Stimulated activated CD4-positive, alpha-beta T cell treated with anti-CD3 and anti-CD28 coated beads, TNF-alpha, amount 100 ng/mL, for 4 hours (primary cell): ENCODE measurements around the gene TBC1D1.
A peak's percentile ranks its signal among the peaks of the same experiment; 100 is the strongest.

Experiments used
- DNase-seq, 3 experiments: peaks; one replicate each; pipeline ENCODE4 v3.0.0-alpha.2; 2020; ENCODE audit warnings: low read depth in 3 of 3

TBC1D1 gene, protein sequence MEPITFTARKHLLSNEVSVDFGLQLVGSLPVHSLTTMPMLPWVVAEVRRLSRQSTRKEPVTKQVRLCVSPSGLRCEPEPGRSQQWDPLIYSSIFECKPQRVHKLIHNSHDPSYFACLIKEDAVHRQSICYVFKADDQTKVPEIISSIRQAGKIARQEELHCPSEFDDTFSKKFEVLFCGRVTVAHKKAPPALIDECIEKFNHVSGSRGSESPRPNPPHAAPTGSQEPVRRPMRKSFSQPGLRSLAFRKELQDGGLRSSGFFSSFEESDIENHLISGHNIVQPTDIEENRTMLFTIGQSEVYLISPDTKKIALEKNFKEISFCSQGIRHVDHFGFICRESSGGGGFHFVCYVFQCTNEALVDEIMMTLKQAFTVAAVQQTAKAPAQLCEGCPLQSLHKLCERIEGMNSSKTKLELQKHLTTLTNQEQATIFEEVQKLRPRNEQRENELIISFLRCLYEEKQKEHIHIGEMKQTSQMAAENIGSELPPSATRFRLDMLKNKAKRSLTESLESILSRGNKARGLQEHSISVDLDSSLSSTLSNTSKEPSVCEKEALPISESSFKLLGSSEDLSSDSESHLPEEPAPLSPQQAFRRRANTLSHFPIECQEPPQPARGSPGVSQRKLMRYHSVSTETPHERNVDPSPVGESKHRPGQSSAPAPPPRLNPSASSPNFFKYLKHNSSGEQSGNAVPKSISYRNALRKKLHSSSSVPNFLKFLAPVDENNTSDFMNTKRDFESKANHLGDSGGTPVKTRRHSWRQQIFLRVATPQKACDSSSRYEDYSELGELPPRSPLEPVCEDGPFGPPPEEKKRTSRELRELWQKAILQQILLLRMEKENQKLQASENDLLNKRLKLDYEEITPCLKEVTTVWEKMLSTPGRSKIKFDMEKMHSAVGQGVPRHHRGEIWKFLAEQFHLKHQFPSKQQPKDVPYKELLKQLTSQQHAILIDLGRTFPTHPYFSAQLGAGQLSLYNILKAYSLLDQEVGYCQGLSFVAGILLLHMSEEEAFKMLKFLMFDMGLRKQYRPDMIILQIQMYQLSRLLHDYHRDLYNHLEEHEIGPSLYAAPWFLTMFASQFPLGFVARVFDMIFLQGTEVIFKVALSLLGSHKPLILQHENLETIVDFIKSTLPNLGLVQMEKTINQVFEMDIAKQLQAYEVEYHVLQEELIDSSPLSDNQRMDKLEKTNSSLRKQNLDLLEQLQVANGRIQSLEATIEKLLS (N-terminal part only)

DNA sequence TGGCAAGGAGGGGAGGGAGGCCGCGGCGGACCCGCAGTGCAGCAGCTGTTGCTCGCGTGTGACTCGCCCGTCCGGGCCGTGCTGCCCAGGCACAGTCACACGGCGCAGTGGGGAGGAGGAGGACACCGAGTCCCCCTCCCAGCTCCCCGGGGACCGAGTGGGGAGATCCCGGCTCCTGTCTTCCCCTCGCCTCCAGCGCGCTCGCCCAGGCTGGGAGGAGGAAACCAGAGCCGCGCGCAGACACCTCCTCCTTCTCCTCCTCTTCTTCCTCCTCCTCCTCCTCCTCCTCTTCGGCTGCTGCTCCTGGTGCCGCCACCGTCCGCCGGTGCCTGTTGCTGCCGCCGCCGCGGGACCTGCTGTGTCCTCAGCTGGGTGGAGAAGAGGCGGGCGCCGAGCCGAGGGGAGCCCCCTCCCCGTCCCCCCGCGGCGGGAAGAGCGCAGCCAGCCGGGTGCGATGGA is at the start of gene TBC1D1:
Gene TBC1D1 (plus strand): TSS at position 284 of the 459 bp plus-strand sequence. CDS start 11,012 bp downstream, outside the sequence.
- peak; percentile 12 to 26 (median 17) for DNase-seq

DNA sequence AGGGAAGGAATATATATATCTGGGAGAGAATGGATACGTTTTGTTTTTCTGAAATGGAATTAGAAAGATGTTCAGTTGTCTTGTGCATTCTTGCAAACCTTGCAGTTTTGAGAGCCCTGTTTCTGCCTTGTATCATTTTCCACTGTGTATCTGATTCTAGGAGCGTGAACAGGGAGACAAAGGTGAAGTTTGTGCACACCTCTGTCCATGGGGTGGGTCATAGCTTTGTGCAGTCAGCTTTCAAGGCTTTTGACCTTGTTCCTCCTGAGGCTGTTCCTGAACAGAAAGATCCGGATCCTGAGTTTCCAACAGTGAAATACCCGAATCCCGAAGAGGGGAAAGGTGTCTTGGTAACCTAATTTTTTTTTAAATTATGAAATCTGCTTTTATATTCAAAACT is 46.7 kb upstream of the TBC1D1 start:
- no peak for DNase-seq

DNA sequence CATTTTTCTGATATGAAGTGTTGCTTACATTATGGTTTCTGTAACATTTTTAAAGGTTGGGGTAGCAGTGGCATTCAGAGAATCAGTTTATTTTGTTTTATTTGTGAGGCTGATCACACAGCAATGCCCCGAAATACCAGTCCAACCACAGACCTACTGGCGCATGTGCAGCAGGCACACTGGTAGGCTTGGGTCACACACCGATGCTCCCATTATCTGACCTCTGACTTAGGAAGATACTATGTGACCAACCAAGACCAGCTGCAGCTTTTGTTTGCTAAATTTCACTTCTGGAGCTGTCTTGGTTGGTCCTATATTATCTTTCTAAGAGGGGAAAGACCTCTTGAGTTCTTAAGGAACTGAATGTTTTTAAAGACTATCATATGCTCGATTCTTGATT is 45.7 kb upstream of the TBC1D1 start:
- no peak for DNase-seq

DNA sequence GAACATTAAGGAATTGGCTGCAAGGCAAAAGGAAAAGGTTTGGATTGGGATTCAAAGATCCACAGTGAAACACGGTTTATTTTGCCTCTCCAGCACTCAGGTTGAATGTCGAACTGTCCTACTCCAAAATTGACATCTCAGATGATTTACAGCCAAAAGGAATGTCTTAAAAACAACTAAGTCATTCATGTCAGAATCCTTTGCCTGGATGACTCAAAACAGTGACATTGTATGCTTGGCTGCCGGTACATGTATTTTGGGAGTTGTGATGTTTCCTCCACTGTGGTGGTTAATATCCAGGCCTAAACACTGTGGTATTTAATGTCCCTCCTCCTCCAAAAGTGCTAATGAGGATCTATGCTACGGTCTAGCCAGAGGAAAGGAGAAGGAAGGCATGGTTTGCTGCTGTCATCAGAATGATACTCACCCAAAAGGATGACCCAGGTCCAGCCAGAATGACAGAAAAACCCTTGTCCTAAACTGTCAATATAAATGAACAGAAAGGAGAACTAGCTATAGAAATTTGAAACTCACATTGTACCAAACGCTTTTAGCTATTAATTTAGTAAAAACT is 43.5 kb upstream of the TBC1D1 start:
- DNase-seq, result no peak

DNA sequence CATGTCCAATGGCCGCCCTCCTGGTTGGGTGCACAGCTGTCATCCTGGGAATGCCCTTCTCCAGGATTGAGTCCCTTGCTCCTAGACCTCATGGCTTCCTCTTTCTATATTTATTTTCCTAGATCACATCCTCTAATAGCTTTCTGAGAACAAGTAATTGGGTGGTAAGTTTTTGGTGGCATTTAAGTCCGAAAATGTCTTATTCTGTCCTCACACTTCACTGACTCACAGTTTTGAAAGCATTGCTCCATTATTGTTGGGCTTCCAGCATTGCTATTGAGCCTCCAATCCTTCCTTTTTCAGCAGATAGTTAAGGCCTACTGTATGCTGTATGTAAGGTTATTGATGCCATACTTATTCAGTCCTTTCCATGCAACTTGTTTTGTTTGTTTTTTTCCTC is 38.5 kb upstream of the TBC1D1 start:
- no peak for DNase-seq

DNA sequence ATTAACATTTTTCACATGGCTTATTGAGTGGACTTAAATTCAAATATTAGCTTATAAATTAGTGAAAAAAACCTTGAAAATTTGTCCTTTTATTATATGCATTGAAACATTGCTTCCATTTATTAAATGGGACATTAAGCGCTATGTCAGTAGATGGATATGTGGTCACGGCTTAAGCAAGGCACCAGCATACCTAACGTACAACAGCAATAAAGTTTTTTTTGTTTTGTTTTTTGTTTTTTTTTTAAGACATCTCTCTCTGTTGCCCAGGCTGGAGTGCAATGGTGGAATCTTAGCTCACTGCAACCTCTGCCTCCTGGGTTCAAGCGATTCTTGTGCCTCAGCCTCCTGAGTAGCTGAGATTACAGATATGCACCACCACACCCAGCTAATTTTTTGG is 32.8 kb upstream of the TBC1D1 start:
- DNase-seq, result no peak

DNA sequence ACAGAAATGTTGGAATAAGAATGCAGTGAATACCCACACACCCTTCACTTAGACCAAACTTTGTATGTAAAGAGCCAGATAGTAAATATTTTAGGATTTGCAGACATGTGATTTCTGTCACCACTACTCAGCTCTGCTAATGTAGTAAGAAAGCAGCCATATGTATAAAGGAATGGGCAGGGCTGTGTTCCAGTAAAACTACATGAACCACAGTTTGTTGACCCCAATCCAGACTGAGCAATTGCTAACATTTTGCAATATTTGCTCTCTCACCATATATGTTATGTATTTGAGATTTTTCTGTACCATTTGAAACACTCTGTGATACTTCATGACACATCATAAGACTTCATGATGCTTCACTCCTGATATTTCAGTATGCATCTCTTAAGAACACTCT is 32.0 kb upstream of the TBC1D1 start:
- DNase-seq, result no peak

DNA sequence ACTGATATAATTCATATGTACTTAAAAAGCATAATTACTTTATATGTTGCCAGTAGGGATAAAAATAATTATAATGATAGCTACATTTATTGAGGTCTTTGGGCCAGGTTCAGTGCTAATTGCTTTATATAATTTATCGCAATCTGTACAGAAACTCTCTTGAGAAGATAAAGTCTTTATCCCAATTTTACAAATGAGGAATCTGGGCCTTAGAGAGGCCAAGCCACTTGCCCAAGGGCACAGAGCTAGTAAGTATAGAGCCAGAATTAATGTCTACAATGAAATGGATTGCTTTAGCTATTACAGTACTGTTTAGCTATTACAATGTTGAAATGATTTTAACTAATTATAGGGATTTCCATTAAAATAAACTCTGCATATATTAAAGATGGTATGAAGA is 30.6 kb upstream of the TBC1D1 start:
- DNase-seq, result no peak

DNA sequence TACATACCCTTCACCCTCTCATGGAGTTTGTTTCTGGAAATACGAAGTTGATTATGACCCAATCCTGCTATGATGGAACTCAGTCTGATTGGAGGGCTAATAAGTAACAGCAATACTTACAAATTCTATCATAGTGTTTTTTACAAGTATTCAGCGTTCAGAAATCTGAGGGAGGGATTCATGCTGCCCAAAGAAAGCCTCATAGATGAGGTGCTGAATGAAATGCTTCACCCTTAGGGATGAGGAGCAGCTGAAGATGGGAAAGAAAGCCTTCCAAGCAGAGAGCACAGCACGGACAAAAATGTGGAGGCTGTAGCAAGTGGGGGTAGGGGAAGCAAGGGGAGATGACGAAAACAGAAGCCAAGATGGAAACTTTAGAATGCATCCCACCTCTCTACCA is 27.9 kb upstream of the TBC1D1 start:
- DNase-seq, result no peak

DNA sequence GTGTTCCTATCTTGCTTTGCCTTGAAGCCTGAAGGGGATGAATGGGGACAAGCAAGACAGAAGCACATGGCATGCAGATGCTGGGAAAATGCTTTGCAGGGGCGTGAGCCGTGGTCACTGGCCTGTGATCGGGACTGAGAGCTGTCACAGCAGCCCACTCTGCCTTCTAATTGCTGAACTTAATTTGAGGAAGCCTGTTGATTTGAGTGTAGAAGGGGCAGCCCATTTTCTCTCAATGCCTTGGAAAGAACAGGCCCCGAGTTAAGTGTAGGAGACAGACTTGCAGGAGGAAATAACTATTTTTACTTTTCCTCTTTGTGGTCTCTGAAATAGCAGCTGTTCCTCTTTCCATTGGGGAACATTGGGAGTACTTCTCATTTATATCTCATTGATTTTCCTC is 26.1 kb upstream of the TBC1D1 start:
- DNase-seq, result no peak

DNA sequence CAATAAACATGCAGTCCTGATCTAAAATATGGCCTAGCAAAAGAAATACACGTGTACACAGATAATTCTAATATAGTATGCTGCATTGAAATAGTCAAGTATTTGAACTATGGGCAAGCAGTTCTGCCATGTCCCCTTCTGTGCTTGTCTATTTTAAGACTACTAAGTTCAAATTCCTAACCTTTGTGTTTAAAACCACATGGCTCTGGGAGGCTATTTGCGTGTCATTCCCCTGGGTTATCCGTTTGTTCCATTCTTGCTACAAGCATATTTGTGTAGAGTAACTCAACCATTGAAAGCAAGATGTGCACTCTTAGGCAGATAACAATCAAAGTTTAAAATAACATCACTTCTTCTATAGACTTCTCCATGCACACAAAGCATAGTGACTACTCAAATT is 25.4 kb upstream of the TBC1D1 start:
- no peak for DNase-seq

DNA sequence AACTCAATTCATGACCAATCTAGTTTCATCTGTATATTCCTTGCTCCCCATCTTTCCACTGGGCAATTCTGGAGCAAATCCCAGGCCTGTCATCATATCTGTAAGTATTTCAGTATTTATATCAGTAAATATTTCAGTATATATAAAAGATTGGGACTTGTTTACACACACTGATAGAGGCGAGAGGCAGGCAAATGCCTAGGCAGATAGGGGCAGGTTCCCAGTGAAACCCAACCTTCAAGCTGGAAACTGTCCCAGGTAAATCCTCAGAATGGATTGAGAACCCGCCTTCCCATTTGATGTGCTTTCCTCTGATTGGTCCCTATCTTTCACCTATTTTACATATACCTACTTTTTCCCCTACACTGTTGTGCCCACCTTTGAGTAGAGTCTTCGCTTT is 23.8 kb upstream of the TBC1D1 start:
- no peak for DNase-seq

DNA sequence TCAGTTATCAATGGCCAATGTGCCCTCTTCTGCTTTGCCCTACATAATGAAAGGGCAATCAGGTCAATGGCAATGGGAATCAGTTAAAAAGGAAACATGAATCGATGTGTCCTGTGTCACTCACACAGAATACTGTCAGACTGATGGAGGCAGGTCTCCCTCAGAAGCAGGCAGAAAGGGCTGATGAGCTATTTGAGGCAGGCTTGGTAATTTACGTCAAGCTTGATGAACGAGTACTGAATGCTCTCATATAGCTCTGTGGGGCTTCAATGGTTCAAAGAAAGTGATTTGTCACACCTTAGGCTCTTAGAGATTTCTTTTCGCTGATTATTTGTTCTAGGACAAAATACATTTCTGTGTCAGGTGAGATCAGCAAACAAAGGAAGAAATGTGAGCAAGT is 22.6 kb upstream of the TBC1D1 start:
- DNase-seq, result no peak

DNA sequence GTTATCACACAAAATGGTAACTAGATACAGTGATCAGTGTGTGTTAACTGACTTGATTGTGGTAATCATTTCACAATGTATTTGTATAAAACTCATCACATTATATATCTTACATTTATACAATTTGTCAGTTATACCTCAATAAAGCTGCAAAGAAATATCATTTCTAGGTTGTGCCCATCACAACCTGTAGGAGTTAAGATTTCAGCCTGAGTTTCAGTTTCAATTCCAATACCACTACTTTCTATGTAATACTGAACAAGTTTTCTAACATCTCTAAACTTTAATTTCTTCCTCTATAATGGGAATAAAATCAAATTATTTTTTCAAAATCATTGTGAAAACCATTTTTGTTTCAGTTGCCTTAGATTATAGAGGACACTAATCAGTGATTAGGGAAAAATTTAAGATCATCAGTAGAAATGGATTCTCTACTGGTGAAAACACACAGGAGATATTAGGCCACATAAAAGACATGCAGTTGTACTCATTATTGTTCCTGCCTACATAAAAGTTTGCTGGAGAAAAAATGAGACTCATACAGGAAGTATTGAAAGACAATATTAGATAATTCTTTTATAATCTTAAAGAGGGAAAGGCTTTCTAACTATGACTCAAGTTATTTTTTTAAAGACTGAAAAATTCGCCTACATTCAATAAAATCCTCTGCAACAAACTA is 18.4 kb upstream of the TBC1D1 start:
- DNase-seq, result no peak

DNA sequence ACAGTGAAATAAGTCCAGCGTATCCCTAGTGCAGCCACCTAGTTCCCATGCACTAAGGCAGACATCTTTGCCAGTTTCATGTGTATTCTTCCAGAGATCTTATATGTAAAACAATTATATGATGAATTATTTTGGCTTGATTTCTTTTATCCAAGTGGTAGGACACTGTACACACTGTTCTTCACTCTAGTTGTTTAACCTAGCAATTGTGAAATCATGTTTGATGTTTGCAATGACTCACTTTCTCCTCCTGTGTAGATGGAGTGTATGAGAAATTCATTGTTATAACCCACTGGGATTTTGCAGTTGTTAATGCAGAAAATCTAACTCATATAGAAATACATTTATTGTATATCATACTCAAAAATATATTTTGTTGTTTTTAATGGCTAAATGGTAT is 17.5 kb upstream of the TBC1D1 start:
- no peak for DNase-seq

DNA sequence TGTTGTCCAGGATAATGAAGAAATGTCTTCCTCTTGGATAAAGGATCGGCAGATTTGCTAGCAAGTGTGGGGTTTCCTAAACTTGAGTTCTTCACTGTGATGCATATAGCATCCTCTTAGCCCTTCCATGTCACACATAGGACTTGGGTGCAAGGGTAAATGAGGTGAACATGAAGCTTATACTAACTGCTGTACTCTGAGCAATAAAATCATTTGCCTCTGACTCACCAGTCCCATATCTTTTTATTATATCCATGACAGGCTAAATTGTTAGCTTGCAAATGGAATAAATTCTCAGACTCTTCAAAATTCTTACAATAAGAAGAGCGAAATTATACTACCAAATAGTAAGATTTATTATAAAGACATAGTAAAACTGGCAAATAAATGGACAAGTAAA is 14.7 kb upstream of the TBC1D1 start:
- no peak for DNase-seq

DNA sequence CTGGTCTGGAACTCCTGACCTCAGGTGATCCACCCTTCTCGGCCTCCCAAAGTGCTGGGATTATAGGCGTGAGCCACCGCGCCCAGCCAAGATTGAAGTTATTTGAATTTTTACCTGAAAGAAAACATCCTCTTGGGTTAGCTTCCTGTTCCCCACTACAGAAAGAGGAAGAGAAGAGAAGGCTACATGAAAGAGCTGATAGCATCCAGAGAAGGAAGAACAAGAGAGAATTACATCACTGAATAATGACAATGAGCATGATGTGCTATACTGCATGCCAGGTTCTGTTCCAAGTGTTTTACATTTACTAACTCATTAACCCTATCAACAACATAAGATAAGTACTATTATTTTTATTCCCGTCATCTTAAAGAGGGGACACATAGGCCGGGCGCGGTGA is 11.5 kb upstream of the TBC1D1 start:
- no peak for DNase-seq

DNA sequence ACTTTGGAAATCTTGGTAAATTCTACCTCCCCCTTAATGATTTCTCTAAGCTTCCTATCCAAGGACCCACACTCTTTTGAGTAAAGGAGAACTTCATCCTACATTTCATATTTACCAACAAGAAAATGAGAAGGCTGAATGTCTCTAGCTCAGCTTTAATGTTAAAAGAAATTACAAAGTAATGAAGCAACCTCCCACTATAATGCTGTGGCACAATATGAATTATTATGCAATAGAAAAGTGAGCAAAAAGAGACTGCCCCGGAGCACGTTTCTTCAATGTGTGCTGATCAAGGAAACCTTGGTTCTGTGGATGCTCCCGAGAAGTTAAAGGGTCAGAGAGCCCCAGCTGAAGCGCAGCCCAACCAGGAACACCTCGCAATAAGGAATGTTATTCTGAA is 9.1 kb upstream of the TBC1D1 start:
- no peak for DNase-seq

DNA sequence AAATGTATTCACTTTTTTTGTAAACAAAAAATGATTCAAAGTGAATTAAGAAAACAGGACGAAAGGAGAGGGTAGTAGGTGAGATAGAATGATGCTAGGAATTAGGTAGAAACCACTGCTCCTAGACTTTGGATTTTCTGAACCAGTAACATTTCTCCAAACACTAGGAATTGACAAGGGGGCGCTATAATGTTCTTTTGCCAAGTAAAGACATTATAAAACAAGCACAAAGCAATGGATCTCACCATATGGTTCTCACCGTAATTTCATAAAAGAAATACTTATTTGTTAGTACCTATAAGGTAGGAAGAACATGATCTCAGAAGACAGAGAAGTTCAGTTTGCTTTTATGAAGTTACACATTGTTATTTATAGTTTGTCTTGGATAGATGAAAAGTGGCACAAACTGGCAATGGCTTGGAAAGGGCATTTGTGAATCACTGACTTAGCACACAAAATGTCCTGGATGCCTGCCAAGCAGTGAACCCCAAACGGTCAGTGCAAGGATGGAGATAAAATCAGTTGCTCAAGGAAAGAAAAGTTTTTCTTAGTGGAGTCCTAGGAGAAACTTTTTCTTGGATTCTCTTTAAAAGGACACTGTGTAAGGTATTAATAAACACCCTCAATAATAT is 8.1 kb upstream of the TBC1D1 start:
- DNase-seq, result no peak

DNA sequence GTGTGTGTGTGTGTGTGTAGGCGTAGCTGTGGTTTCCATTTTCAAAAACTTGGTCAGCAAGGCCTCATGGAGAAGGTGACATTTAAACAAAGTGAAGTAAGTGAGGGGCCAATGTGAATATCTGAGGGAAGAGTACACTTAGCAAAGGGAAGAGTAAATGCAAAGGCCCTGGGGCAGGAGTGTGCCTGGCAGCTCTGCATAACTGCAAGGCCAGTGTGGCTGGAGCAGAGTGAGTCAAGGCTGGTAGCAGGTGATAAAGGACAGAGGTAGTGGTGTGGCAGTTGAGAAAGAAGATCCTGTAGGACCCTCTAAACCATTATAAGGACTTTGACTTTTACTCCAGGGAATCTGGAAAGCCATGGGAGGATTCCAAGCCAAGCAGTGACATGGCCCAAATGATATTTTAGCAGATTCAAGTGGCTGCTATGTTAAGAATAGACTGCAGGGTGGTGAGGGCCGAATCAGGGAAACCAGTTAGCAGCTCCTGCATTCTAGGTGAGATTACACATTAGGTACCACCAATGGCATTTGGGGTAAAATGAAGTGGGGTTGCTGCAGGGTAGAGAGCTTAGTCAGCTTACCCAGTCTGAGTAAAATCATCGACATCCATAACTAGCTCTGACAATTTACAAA is 5.9 kb upstream of the TBC1D1 start:
- DNase-seq, result no peak
